Left cardiac atrium (tissue), 4 donors: Measurements from ENCODE around the gene FMNL2. TPM values are rescaled to one million over a fixed set of nuclear protein-coding genes. Genes with fewer than 3 reads are reported as not detected.

ENCODE experiments used
- ATAC-seq, 2 donors: fragments of 200-7000 bp; cut with Tn5 transposase; one replicate each; pipeline ENCODE4 v1.9.1; 2020; ENCODE audit warnings: mild to moderate bottlenecking in 2 of 2, moderate library complexity in 2 of 2
- DNase-seq: peaks from one replicate; pipeline ENCODE4 v3.0.0-alpha.2; 2020
- intact Hi-C, 2 donors: fragments of 100-400 bp; cut with DNase I; formaldehyde crosslinking; loops; one replicate each; pipeline versions ENCODE4 v1.14.1 to v1.15.1; 2022 to 2023
- total RNA-seq, 2 donors: library from RNA; stranded (reverse); fragmentation: NEBNext Ultra II Directional; extraction: Animal tissue kit (Norgen Biotek cat#: 25700); gene quantifications; one replicate each; pipeline ENCODE4 v1.2.1, GENCODE V29; 2021
- donor health status: DM: no; HTN: yes; CAD: no.
- donor health status: DM: no; HTN: yes; CAD: no; lungs with severe emphysema.
- donor health status: DM: yes; HTN: yes; CAD: no.
- donor health status: Dilated cardiomyopathy.

The FMNL2 gene
- total RNA-seq, 2 donors from 2014 or later, result 11.3 to 16.6 TPM

GRCh38 chr2:152336119-152336853 is 1.3 kb downstream of the FMNL2 start:
- ATAC-seq (peak; percentile 54 to 70), DNase-seq (peak; percentile 75)
- intact Hi-C loops, result loop anchor here (5.0 to 10.0 kb wide), 3 partner anchors 144 to 299 kb away; no protein-coding TSS in a partner anchor

- intact Hi-C loops, result loop anchor here (5.0 to 10.0 kb wide), 3 partner anchors 145 to 298 kb away; no protein-coding TSS in a partner anchor
- ATAC-seq (no peak), DNase-seq (no peak)
Observed at GRCh38 chr2:152336854-152337510, 2.0 kb downstream of the FMNL2 start.

- ATAC-seq (no peak), DNase-seq (no peak)
- intact Hi-C loops, result loop anchor here (5.0 to 10.0 kb wide), 3 partner anchors 145 to 297 kb away; no protein-coding TSS in a partner anchor
Observed at GRCh38 chr2:152337511-152337903, 2.5 kb downstream of the FMNL2 start.

GRCh38 chr2:152339556-152340286 is 4.7 kb downstream of the FMNL2 start:
- intact Hi-C loops, result loop anchor here (5.0 to 10.0 kb wide), 3 partner anchors 147 to 295 kb away; no protein-coding TSS in a partner anchor
- no peak for ATAC-seq
- no peak for DNase-seq

- intact Hi-C loops, result no loop called here
- DNase-seq (no peak), ATAC-seq (no peak)
Observed at GRCh38 chr2:152342259-152343046, 7.5 kb downstream of the FMNL2 start.

GRCh38 chr2:152343426-152343825 is 8.5 kb downstream of the FMNL2 start:
- intact Hi-C loops, result no loop called here
- ATAC-seq, result no peak

GRCh38 chr2:152344579-152345195 is 9.7 kb downstream of the FMNL2 start:
- DNase-seq (no peak), ATAC-seq (no peak)
- intact Hi-C loops, result no loop called here

More at GRCh38 chr2:152343426-152343825, 8.5 kb downstream of the FMNL2 start:
- DNase-seq, result no peak

GRCh38 chr2:152347076-152347475 is 12.1 kb downstream of the FMNL2 start:
- intact Hi-C loops, result no loop called here

GRCh38 chr2:152348388-152348787 is 13.4 kb downstream of the FMNL2 start:
- DNase-seq (no peak), ATAC-seq (peak in 1 of 2 donors; percentile 72)
- intact Hi-C loops, result no loop called here

More at GRCh38 chr2:152347076-152347475, 12.1 kb downstream of the FMNL2 start:
- no peak for ATAC-seq
- no peak for DNase-seq

GRCh38 chr2:152349416-152349815 is 14.4 kb downstream of the FMNL2 start:
- intact Hi-C loops, result no loop called here
- DNase-seq (no peak), ATAC-seq (no peak)

- ATAC-seq (no peak), DNase-seq (no peak)
- intact Hi-C loops, result no loop called here
Observed at GRCh38 chr2:152350155-152350679, 15.2 kb downstream of the FMNL2 start.

GRCh38 chr2:152352616-152353015 is 17.6 kb downstream of the FMNL2 start:
- DNase-seq, result no peak
- intact Hi-C loops, result no loop called here
- ATAC-seq, result no peak

- ATAC-seq, result no peak
- DNase-seq, result no peak
- intact Hi-C loops, result no loop called here
Observed at GRCh38 chr2:152353364-152353763, 18.4 kb downstream of the FMNL2 start.

GRCh38 chr2:152354069-152354755 is 19.2 kb downstream of the FMNL2 start:
- ATAC-seq (peak in 1 of 2 donors; percentile 71), DNase-seq (no peak)
- intact Hi-C loops, result no loop called here

- DNase-seq (no peak), ATAC-seq (peak in 1 of 2 donors; percentile 74)
- intact Hi-C loops, result no loop called here
Observed at GRCh38 chr2:152354909-152355308, 19.9 kb downstream of the FMNL2 start.

- DNase-seq (no peak), ATAC-seq (peak in 1 of 2 donors; percentile 31)
- intact Hi-C loops, result no loop called here
Observed at GRCh38 chr2:152355409-152355831, 20.4 kb downstream of the FMNL2 start.

- no peak for DNase-seq
- peak; percentile 41 to 57 for ATAC-seq
- intact Hi-C loops, result no loop called here
Observed at GRCh38 chr2:152359573-152360363, 24.8 kb downstream of the FMNL2 start.
